ENCODE measurements around the gene LYPLA2.

GRCh38 chr1:23768733-23769132 lies 22.2 kb upstream of the LYPLA2 start:
- TF ChIP-seq RNF2 (IDR thresholded peaks at IDR 0.05; ENCODE audit: borderline replicate concordance, low read depth, low read length, missing control alignments, poor library complexity, severe bottlenecking) (no peak), CTCF (IDR thresholded peaks at IDR 0.05; ENCODE audit: control extremely low read depth in 1 of 3, insufficient read depth in 1 of 3, low read depth in 1 of 3, low read length in 3 of 3) (no peak), ZNF274 (IDR thresholded peaks at IDR 0.05; ENCODE audit: borderline replicate concordance, extremely low read depth, low read length) (no peak), TCF12 (IDR thresholded peaks at IDR 0.05; ENCODE audit: low read depth, low read length) (no peak)

Data from H1 (cell line).